Keratinocyte (primary cell): ENCODE results near the gene MED17. TPM values are rescaled to one million over a fixed set of nuclear protein-coding genes. Genes with fewer than 3 reads are reported as not detected.

Experiments
- DNase-seq: peaks from one replicate; pipeline ENCODE4 v3.0.0-alpha.2; 2011; ENCODE audit warnings: low read depth, missing footprints, low spot score
- FAIRE-seq: peaks from 2 replicates; lab custom pipeline; 2011; peaks lifted over from hg19 to GRCh38; lab: Jason Lieb, UNC
- H2AFZ ChIP-seq: 2 replicates; pipeline ENCODE4 v1.6.0; 2012; ENCODE audit warnings: low read length, control low read depth, inconsistent platforms; ENCODE audit not compliant: control insufficient read depth
- H3K27ac ChIP-seq: 2 replicates; pipeline ENCODE4 v1.5.1; 2011; ENCODE audit warnings: low read length; ENCODE audit not compliant: control insufficient read depth, insufficient read depth
- H3K27me3 ChIP-seq: 3 replicates; pipeline ENCODE4 v1.6.0; 2011; ENCODE audit warnings: low read length; ENCODE audit not compliant: control insufficient read depth, insufficient read depth; ENCODE audit errors: extremely low read depth
- H3K36me3 ChIP-seq, 2 experiments: 2 replicates in 1 of 2; 3 replicates in 1 of 2; pipeline ENCODE4 v1.5.1; 2011; ENCODE audit warnings: low read length in 2 of 2, mild to moderate bottlenecking in 1 of 2; ENCODE audit not compliant: control insufficient read depth in 2 of 2, insufficient read depth in 2 of 2; ENCODE audit errors: extremely low read depth in 1 of 2
- H3K4me1 ChIP-seq: 3 replicates; pipeline ENCODE4 v1.5.1; 2011; ENCODE audit warnings: low read length; ENCODE audit not compliant: control insufficient read depth, insufficient read depth; ENCODE audit errors: extremely low read depth
- H3K4me2 ChIP-seq: 3 replicates; pipeline ENCODE4 v1.6.0; 2011; ENCODE audit warnings: low read depth, low read length; ENCODE audit not compliant: control insufficient read depth, insufficient read depth; ENCODE audit errors: extremely low read depth
- H3K4me3 ChIP-seq, 3 experiments: fragments of 200-600 bp in 1 of 3; sonication (generic) in 1 of 3; 2 replicates in 2 of 3; 3 replicates in 1 of 3; pipeline ENCODE4 v1.5.1; 2011 to 2016; ENCODE audit warnings: low read length in 3 of 3, mild to moderate bottlenecking in 3 of 3, control low read depth in 2 of 3, inconsistent platforms in 1 of 3, low read depth in 1 of 3, mixed read lengths in 1 of 3, mixed run types in 1 of 3, moderate library complexity in 1 of 3; ENCODE audit not compliant: control insufficient read depth in 2 of 3, insufficient read depth in 2 of 3; ENCODE audit errors: extremely low read depth in 1 of 3
- H3K79me2 ChIP-seq: 2 replicates; pipeline ENCODE4 v1.6.0; 2012; ENCODE audit warnings: low read length; ENCODE audit not compliant: control insufficient read depth, insufficient read depth
- H3K9ac ChIP-seq: 3 replicates; pipeline ENCODE4 v1.6.0; 2011; ENCODE audit warnings: low read length; ENCODE audit not compliant: control insufficient read depth, insufficient read depth; ENCODE audit errors: extremely low read depth
- H3K9me1 ChIP-seq: 3 replicates; pipeline ENCODE4 v1.6.0; 2011; ENCODE audit warnings: low read length; ENCODE audit not compliant: control insufficient read depth, insufficient read depth; ENCODE audit errors: extremely low read depth
- H3K9me3 ChIP-seq: 2 replicates; pipeline ENCODE4 v1.5.1; 2012; ENCODE audit warnings: low read depth, low read length; ENCODE audit not compliant: control insufficient read depth
- H4K20me1 ChIP-seq: 3 replicates; pipeline ENCODE4 v1.6.0; 2011; ENCODE audit warnings: low read length; ENCODE audit not compliant: control insufficient read depth, insufficient read depth; ENCODE audit errors: extremely low read depth
- EZH2 ChIP-seq: IDR thresholded peaks from one replicate; pipeline ENCODE4 v1.6.1; 2012; ENCODE audit warnings: inconsistent platforms, mild to moderate bottlenecking, low read length, moderate library complexity
- dilution Hi-C: fragments of 300-500 bp; cut with MboI; formaldehyde crosslinking; loops from one replicate; pipeline ENCODE4 v1.7.0; 2020; ENCODE audit warnings: low sequenced_read_pairs; ENCODE audit not compliant: extremely low pct_ligation_motif_present
- polyA minus RNA-seq, 3 experiments: library from RNA; depleted of rRNA, polyadenylated mRNA; stranded (reverse); fragments of >200 nt; gene quantifications; 1 replicate in 1 of 3; 2 replicates in 1 of 3; 3 replicates in 1 of 3; pipeline ENCODE4 v1.2.3, GENCODE V29; 2011
- polyA plus RNA-seq, 5 experiments: library from polyadenylated mRNA; depleted of rRNA in 3 of 5; stranded (reverse) in 3 of 5; stranded (forward) in 1 of 5; unstranded in 1 of 5; fragments of >200 nt; gene quantifications; 1 replicate in 1 of 5; 2 replicates in 3 of 5; 3 replicates in 1 of 5; pipeline versions ENCODE4 v1.2.1 to v1.2.3, GENCODE V29; 2011 to 2012; ENCODE audit warnings: missing spikeins in 2 of 5, low read depth in 1 of 5, low replicate concordance in 1 of 5
- TF ChIP-seq, protein P1 (sequence below), 3 experiments: IDR thresholded peaks in 1 of 3; conservative IDR thresholded peaks in 1 of 3; optimal IDR thresholded peaks in 1 of 3; 2 replicates in 2 of 3; 3 replicates in 1 of 3; pipeline versions ENCODE3 to v1.5.1; 2011; ENCODE audit warnings: low read length in 3 of 3, mild to moderate bottlenecking in 3 of 3, moderate library complexity in 2 of 3, control low read depth in 1 of 3, inconsistent platforms in 1 of 3; ENCODE audit not compliant: insufficient read depth in 2 of 3; ENCODE audit errors: extremely low read depth in 1 of 3

Gene MED17, protein sequence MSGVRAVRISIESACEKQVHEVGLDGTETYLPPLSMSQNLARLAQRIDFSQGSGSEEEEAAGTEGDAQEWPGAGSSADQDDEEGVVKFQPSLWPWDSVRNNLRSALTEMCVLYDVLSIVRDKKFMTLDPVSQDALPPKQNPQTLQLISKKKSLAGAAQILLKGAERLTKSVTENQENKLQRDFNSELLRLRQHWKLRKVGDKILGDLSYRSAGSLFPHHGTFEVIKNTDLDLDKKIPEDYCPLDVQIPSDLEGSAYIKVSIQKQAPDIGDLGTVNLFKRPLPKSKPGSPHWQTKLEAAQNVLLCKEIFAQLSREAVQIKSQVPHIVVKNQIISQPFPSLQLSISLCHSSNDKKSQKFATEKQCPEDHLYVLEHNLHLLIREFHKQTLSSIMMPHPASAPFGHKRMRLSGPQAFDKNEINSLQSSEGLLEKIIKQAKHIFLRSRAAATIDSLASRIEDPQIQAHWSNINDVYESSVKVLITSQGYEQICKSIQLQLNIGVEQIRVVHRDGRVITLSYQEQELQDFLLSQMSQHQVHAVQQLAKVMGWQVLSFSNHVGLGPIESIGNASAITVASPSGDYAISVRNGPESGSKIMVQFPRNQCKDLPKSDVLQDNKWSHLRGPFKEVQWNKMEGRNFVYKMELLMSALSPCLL
- polyA plus RNA-seq (20.9 to 25.1 TPM (median 23.5 TPM) in 3 replicates), polyA minus RNA-seq (8.2 to 28.4 TPM (median 20.4 TPM) in 3 replicates)
- 63.5 TPM for polyA plus RNA-seq (2011; ENCODE audit: low read depth)
- polyA plus RNA-seq (2011; cell fraction: cytosol; rRNA removed), result 10.3 and 23.6 TPM in 2 replicates
- polyA plus RNA-seq (2011; cell fraction: nucleus; rRNA removed), result 37.7 and 51.4 TPM in 2 replicates
- 20.3 and 24.5 TPM in 2 replicates for polyA plus RNA-seq (2012; ENCODE audit: low replicate concordance)
- 19.2 TPM for polyA minus RNA-seq (2011; cell fraction: cytosol; rRNA and poly(A)+ RNA removed)
- 25.9 and 33.7 TPM in 2 replicates for polyA minus RNA-seq (2011; cell fraction: nucleus; rRNA and poly(A)+ RNA removed)

DNA sequence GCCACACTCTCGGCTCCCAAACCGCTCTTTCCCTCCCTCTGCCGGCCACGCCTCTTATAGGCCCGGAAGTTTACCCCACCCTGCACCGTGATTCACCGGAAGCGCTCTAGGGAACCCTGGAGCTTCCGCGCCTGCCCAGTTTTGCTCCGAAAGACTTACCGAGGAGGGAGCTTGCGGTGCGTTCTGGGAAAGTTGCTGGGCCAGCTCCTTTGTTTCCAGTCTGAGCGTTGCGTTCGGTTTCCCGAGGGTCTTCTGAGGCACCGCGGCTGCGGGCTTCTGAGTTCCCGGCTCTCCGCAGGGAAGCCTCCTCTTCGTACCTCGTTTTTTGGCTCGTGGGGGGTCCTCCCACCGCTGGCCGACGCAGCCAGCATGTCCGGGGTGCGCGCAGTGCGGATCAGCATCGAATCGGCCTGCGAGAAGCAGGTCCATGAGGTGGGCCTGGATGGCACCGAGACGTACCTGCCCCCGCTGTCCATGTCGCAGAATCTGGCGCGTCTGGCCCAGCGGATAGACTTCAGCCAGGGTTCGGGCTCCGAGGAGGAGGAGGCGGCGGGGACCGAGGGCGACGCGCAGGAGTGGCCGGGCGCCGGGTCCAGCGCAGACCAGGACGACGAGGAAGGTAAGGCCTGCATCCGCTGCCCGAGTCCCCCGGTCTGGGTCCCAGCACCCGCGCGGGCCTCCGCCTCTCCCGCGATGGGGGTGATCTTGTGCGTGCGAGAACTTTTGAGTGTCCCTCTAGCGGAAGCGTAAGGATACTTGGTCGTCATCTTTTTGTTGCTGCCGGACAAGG, at the start of gene MED17:
MED17 (plus strand) TSS at position 138 of the 790 bp plus-strand sequence; CDS start at position 370, 232 bp downstream.
- dilution Hi-C loops, result no loop called here

More for the DNA sequence above, at the start of gene MED17:
- Histone ChIP-seq H3K27ac (peak within 1 kb of the TSS; percentile 95), H3K9ac (peak within 1 kb of the TSS; percentile 98), H3K4me3 (peak within 1 kb of the TSS; percentile 85 to 97 (median 90)), H2AFZ (peak within 1 kb of the TSS; percentile 98), H3K27me3 (no peaks in the 10 kb centered on the region), H4K20me1 (peaks cover 12% of the 10 kb centered on the region), H3K79me2 (peaks cover 52% of the 10 kb centered on the region), H3K4me2 (peak within 1 kb of the TSS; percentile 86), H3K36me3 (peaks cover 3 to 11% of the 10 kb centered on the region in 2 experiments), H3K9me3 (no peaks in the 10 kb centered on the region), H3K9me1 (no peaks in the 10 kb centered on the region), H3K4me1 (peaks cover 27% of the 10 kb centered on the region)
- peak; percentile 28 for DNase-seq
- TF ChIP-seq, protein P1, sequence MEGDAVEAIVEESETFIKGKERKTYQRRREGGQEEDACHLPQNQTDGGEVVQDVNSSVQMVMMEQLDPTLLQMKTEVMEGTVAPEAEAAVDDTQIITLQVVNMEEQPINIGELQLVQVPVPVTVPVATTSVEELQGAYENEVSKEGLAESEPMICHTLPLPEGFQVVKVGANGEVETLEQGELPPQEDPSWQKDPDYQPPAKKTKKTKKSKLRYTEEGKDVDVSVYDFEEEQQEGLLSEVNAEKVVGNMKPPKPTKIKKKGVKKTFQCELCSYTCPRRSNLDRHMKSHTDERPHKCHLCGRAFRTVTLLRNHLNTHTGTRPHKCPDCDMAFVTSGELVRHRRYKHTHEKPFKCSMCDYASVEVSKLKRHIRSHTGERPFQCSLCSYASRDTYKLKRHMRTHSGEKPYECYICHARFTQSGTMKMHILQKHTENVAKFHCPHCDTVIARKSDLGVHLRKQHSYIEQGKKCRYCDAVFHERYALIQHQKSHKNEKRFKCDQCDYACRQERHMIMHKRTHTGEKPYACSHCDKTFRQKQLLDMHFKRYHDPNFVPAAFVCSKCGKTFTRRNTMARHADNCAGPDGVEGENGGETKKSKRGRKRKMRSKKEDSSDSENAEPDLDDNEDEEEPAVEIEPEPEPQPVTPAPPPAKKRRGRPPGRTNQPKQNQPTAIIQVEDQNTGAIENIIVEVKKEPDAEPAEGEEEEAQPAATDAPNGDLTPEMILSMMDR (optimal IDR thresholded peaks at IDR 0.05 in 1 of 3, IDR thresholded peaks at IDR 0.05 in 1 of 3, conservative IDR thresholded peaks at IDR 0.05 in 1 of 3; ENCODE audit: extremely low read depth in 1 of 3, insufficient read depth in 2 of 3, low read length in 3 of 3), result peak; percentile 41 to 42 (median 42)
- TF ChIP-seq EZH2, result no peak
- FAIRE-seq, result peak; percentile 66
